Panc1 (cell line): ENCODE measurements around the gene CLDN5. TPM values are rescaled to one million over a fixed set of nuclear protein-coding genes. Genes with fewer than 3 reads are reported as not detected.

Source experiments
- ATAC-seq: fragments of 200-7000 bp; cut with Tn5 transposase; 2 replicates; pipeline ENCODE4 v1.9.1; 2020; ENCODE audit warnings: mild to moderate bottlenecking, moderate library complexity
- BruUV-seq: library from RNA; stranded (reverse); fragments of 400-500 nt; replicated peaks from 2 replicates; lab custom pipeline; 2021; lab: Mats Ljungman, UMichigan
- CTCF ChIA-PET: fragments of 300-600 bp; sonication (Branson Sonifier 250); formaldehyde crosslinking; loops from one replicate; lab custom pipeline; 2022; ENCODE audit warnings: antibody characterized with exemption; lab: Charles Lee
- POLR2A ChIA-PET: fragments of 300-600 bp; sonication (Branson Sonifier 250); formaldehyde crosslinking; loops from one replicate; lab custom pipeline; 2022; ENCODE audit warnings: antibody characterized with exemption; lab: Charles Lee
- DNase-seq: peaks from one replicate; pipeline ENCODE4 v3.0.0-alpha.2; 2010; ENCODE audit warnings: low read depth, low spot score
- H3K27ac ChIP-seq: 2 replicates; pipeline ENCODE4 v1.5.1; 2011; ENCODE audit warnings: mild to moderate bottlenecking, low read length, inconsistent platforms
- H3K27me3 ChIP-seq: fragments of 200-500 bp; sonication (Bioruptor generic); 2 replicates; pipeline ENCODE4 v1.6.0; 2014; ENCODE audit warnings: low read length, inconsistent platforms; ENCODE audit not compliant: control insufficient read depth, insufficient read depth
- H3K36me3 ChIP-seq: fragments of 200-500 bp; sonication (Bioruptor generic); 2 replicates; pipeline ENCODE4 v1.5.1; 2014; ENCODE audit warnings: inconsistent platforms, mild to moderate bottlenecking, low read length, moderate library complexity; ENCODE audit not compliant: control insufficient read depth, insufficient read depth
- H3K4me1 ChIP-seq: 2 replicates; pipeline ENCODE4 v1.5.1; 2011; ENCODE audit warnings: inconsistent platforms, mild to moderate bottlenecking, low read length, moderate library complexity; ENCODE audit not compliant: control insufficient read depth, insufficient read depth
- H3K4me3 ChIP-seq, 2 experiments: 2 replicates each; pipeline ENCODE4 v1.5.1; 2011 to 2012; ENCODE audit warnings: low read depth in 2 of 2, low read length in 2 of 2, mild to moderate bottlenecking in 2 of 2, inconsistent platforms in 1 of 2, moderate library complexity in 1 of 2
- H3K9me3 ChIP-seq: fragments of 200-500 bp; sonication (Bioruptor generic); 2 replicates; pipeline ENCODE4 v1.5.1; 2014; ENCODE audit warnings: low read depth, mild to moderate bottlenecking, inconsistent platforms, low read length, moderate library complexity; ENCODE audit not compliant: control insufficient read depth, insufficient read depth
- POLR2AphosphoS5 ChIP-seq: IDR thresholded peaks from 2 replicates; pipeline ENCODE4 v1.6.1; 2012; ENCODE audit warnings: mild to moderate bottlenecking, low read depth, low read length, moderate library complexity
- SIN3A ChIP-seq: IDR thresholded peaks from 2 replicates; pipeline ENCODE4 v1.6.1; 2012; ENCODE audit warnings: low read depth, mild to moderate bottlenecking, low read length, moderate library complexity, borderline replicate concordance; ENCODE audit not compliant: insufficient read depth
- TCF7L2 ChIP-seq: IDR thresholded peaks from 2 replicates; pipeline ENCODE4 v1.6.1; 2011; ENCODE audit warnings: mild to moderate bottlenecking, low read depth, low read length, inconsistent platforms
- in situ Hi-C: cut with HindIII; loops from 2 replicates; pipeline ENCODE4 v1.10.0; 2016; ENCODE audit warnings: low sequenced_read_pairs, low pct_unique_long_range_greater_than_20kb
- intact Hi-C: fragments of 100-400 bp; cut with micrococcal nuclease; formaldehyde crosslinking; loops from one replicate; pipeline ENCODE4 v1.10.0; 2022; ENCODE audit not compliant: unreplicated experiment
- total RNA-seq: library from RNA; stranded (reverse); gene quantifications from one replicate; pipeline ENCODE4 v1.2.1, GENCODE V29; 2021; ENCODE audit not compliant: unreplicated experiment
- TF ChIP-seq, protein P1 (sequence below): fragments of 450-650 bp; IDR thresholded peaks from 2 replicates; pipeline ENCODE4 v1.5.1; 2017; ENCODE audit warnings: mild to moderate bottlenecking
- TF ChIP-seq, protein P2 (sequence below), 2 experiments: IDR thresholded peaks; 2 replicates each; pipeline ENCODE4 v1.6.1; 2011 to 2012; ENCODE audit warnings: low read depth in 2 of 2, control low read depth in 1 of 2, low read length in 1 of 2, mild to moderate bottlenecking in 1 of 2, moderate library complexity in 1 of 2; ENCODE audit not compliant: insufficient read depth in 1 of 2

The CLDN5 gene
- total RNA-seq, 1 experiment from 2014 or later = 0.18 TPM

DNA sequence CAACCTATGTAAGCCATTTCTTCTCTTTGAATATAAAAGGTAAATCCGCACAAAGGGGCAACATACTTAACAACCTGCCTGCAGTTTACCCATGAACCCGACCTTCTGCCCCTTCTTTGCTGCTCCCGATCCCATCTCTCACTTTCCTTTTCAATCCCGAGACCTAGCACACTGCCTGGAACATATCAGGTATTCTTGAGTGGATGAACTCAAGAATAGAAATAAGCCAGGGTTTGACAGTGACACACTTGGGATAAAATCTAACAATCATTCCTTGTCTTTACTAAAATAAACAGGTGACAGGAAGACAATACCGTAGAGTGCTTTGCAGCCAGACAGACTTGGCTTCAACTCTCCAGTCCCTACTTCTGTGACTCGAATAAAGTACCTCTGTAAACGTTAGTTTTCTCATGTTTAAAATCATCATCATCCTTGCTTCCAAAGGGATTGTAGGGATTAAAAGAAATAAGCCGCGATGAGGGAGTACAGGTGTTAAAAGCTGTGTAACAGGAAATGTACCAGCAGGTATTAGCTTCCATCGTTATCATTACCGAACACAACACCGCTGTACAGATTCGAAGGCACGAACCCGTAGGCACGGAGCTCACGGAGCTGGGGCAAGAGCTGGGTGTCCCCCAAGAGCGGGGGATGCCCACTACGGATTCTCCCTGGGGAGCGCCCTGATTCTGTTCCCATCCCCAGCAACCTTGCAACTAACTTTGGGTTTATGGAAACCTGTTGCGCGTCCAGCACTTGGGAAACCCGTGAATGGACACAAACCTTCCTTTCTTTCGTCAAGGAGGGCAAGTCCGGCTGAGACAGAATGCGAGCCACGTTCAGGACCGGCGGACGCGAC is 45.9 kb downstream of the CLDN5 start:
- ChIA-PET POLR2A (interaction anchor here (0.6 kb wide), 2 partner anchors 14 to 161 kb away, joined by 3 to 4 read pairs; no protein-coding TSS in a partner anchor), CTCF (no interaction called here)
- TF ChIP-seq, protein P1, sequence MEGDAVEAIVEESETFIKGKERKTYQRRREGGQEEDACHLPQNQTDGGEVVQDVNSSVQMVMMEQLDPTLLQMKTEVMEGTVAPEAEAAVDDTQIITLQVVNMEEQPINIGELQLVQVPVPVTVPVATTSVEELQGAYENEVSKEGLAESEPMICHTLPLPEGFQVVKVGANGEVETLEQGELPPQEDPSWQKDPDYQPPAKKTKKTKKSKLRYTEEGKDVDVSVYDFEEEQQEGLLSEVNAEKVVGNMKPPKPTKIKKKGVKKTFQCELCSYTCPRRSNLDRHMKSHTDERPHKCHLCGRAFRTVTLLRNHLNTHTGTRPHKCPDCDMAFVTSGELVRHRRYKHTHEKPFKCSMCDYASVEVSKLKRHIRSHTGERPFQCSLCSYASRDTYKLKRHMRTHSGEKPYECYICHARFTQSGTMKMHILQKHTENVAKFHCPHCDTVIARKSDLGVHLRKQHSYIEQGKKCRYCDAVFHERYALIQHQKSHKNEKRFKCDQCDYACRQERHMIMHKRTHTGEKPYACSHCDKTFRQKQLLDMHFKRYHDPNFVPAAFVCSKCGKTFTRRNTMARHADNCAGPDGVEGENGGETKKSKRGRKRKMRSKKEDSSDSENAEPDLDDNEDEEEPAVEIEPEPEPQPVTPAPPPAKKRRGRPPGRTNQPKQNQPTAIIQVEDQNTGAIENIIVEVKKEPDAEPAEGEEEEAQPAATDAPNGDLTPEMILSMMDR = no peak
- TF ChIP-seq POLR2AphosphoS5 = no peak
- TF ChIP-seq TCF7L2 = no peak
- TF ChIP-seq SIN3A = no peak
- TF ChIP-seq, protein P2, sequence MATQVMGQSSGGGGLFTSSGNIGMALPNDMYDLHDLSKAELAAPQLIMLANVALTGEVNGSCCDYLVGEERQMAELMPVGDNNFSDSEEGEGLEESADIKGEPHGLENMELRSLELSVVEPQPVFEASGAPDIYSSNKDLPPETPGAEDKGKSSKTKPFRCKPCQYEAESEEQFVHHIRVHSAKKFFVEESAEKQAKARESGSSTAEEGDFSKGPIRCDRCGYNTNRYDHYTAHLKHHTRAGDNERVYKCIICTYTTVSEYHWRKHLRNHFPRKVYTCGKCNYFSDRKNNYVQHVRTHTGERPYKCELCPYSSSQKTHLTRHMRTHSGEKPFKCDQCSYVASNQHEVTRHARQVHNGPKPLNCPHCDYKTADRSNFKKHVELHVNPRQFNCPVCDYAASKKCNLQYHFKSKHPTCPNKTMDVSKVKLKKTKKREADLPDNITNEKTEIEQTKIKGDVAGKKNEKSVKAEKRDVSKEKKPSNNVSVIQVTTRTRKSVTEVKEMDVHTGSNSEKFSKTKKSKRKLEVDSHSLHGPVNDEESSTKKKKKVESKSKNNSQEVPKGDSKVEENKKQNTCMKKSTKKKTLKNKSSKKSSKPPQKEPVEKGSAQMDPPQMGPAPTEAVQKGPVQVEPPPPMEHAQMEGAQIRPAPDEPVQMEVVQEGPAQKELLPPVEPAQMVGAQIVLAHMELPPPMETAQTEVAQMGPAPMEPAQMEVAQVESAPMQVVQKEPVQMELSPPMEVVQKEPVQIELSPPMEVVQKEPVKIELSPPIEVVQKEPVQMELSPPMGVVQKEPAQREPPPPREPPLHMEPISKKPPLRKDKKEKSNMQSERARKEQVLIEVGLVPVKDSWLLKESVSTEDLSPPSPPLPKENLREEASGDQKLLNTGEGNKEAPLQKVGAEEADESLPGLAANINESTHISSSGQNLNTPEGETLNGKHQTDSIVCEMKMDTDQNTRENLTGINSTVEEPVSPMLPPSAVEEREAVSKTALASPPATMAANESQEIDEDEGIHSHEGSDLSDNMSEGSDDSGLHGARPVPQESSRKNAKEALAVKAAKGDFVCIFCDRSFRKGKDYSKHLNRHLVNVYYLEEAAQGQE (IDR thresholded peaks at IDR 0.05; ENCODE audit: insufficient read depth in 1 of 2, low read depth in 2 of 2, low read length in 1 of 2) = no peak
- no peaks in the 10 kb centered on the region for H3K9me3 ChIP-seq
- in situ Hi-C loops = no loop called here
- peak overlapping the region; percentile 89 to 93 for H3K4me3 ChIP-seq
- peaks cover 3% of the 10 kb centered on the region for H3K36me3 ChIP-seq
- peaks cover 3% of the 10 kb centered on the region; the same call in 1 of the 2 replicates for H3K4me1 ChIP-seq
- peak overlapping the region; percentile 100 for H3K27ac ChIP-seq
- no peak for DNase-seq
- no peak for ATAC-seq
- intact Hi-C loops = no loop called here
- TSS peak; percentile 76 for BruUV-seq
- no peaks in the 10 kb centered on the region for H3K27me3 ChIP-seq

DNA sequence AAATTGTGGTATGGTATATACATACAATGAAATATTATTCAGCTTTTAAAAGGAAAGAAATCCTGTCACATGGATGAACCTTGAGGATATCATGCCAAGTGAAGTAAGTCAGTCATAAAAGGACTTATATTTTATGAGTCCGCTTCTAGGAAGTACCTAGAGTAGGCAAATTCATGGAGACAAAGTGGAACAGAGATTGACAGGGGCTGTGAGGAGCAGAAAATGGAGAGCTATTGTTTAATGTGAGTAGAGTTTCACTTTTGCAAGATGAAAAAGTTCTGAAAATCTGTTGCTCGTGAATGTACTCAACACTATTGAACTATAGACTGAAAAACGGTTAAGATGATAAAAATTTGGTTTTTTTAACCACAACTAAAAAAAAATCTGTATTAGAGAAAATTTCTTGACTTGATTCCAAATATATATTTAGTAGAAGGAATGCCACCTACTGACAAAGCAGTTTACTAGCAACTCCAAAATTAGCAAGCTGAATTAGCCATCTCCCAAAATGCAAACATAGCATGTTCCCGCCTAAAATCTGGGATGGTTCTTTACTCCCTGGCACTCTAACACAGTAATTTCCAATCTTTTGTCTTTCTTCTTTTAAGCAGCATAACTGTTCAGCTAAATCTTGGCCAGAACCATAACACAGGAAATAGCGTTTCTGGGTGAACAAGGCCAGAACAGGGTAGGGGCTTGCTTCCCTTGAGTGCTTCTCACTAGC is 46.7 kb downstream of the CLDN5 start:
- DNase-seq = no peak
- CTCF ChIA-PET = no interaction called here
- Histone ChIP-seq H3K9me3 (no peaks in the 10 kb centered on the region), H3K4me1 (peaks cover 3% of the 10 kb centered on the region; the same call in 1 of the 2 replicates), H3K27me3 (no peaks in the 10 kb centered on the region), H3K4me3 (peak overlapping the region; percentile 89 to 93), H3K27ac (peak overlapping the region; percentile 100), H3K36me3 (peaks cover 3% of the 10 kb centered on the region)
- POLR2A ChIA-PET = interaction anchor here (0.6 kb wide), 1 partner anchor 160 kb away, joined by 4 read pairs; no protein-coding TSS in a partner anchor
- no peak for ATAC-seq
- TF ChIP-seq SIN3A = no peak
- no peak for TF ChIP-seq POLR2AphosphoS5
- TF ChIP-seq, protein P2 (IDR thresholded peaks at IDR 0.05; ENCODE audit: insufficient read depth in 1 of 2, low read depth in 2 of 2, low read length in 1 of 2) = no peak
- TF ChIP-seq TCF7L2 = no peak
- TF ChIP-seq, protein P1 = no peak
- intact Hi-C loops (no loop called here), in situ Hi-C loops (no loop called here)
- BruUV-seq = no TSS peak
